Keratinocyte (primary cell): ENCODE measurements around the gene SCN8A. TPM values are rescaled to one million over a fixed set of nuclear protein-coding genes. Genes with fewer than 3 reads are reported as not detected.

ENCODE experiments used
- DNase-seq: peaks from one replicate; pipeline ENCODE4 v3.0.0-alpha.2; 2011; ENCODE audit warnings: low read depth, missing footprints, low spot score
- FAIRE-seq: peaks from 2 replicates; lab custom pipeline; 2011; peaks lifted over from hg19 to GRCh38; lab: Jason Lieb, UNC
- H2AFZ ChIP-seq: 2 replicates; pipeline ENCODE4 v1.6.0; 2012; ENCODE audit warnings: low read length, control low read depth, inconsistent platforms; ENCODE audit not compliant: control insufficient read depth
- H3K27ac ChIP-seq: 2 replicates; pipeline ENCODE4 v1.5.1; 2011; ENCODE audit warnings: low read length; ENCODE audit not compliant: control insufficient read depth, insufficient read depth
- H3K27me3 ChIP-seq: 3 replicates; pipeline ENCODE4 v1.6.0; 2011; ENCODE audit warnings: low read length; ENCODE audit not compliant: control insufficient read depth, insufficient read depth; ENCODE audit errors: extremely low read depth
- H3K36me3 ChIP-seq, 2 experiments: 2 replicates in 1 of 2; 3 replicates in 1 of 2; pipeline ENCODE4 v1.5.1; 2011; ENCODE audit warnings: low read length in 2 of 2, mild to moderate bottlenecking in 1 of 2; ENCODE audit not compliant: control insufficient read depth in 2 of 2, insufficient read depth in 2 of 2; ENCODE audit errors: extremely low read depth in 1 of 2
- H3K4me1 ChIP-seq: 3 replicates; pipeline ENCODE4 v1.5.1; 2011; ENCODE audit warnings: low read length; ENCODE audit not compliant: control insufficient read depth, insufficient read depth; ENCODE audit errors: extremely low read depth
- H3K4me2 ChIP-seq: 3 replicates; pipeline ENCODE4 v1.6.0; 2011; ENCODE audit warnings: low read depth, low read length; ENCODE audit not compliant: control insufficient read depth, insufficient read depth; ENCODE audit errors: extremely low read depth
- H3K4me3 ChIP-seq, 3 experiments: fragments of 200-600 bp in 1 of 3; sonication (generic) in 1 of 3; 2 replicates in 2 of 3; 3 replicates in 1 of 3; pipeline ENCODE4 v1.5.1; 2011 to 2016; ENCODE audit warnings: low read length in 3 of 3, mild to moderate bottlenecking in 3 of 3, control low read depth in 2 of 3, inconsistent platforms in 1 of 3, low read depth in 1 of 3, mixed read lengths in 1 of 3, mixed run types in 1 of 3, moderate library complexity in 1 of 3; ENCODE audit not compliant: control insufficient read depth in 2 of 3, insufficient read depth in 2 of 3; ENCODE audit errors: extremely low read depth in 1 of 3
- H3K79me2 ChIP-seq: 2 replicates; pipeline ENCODE4 v1.6.0; 2012; ENCODE audit warnings: low read length; ENCODE audit not compliant: control insufficient read depth, insufficient read depth
- H3K9ac ChIP-seq: 3 replicates; pipeline ENCODE4 v1.6.0; 2011; ENCODE audit warnings: low read length; ENCODE audit not compliant: control insufficient read depth, insufficient read depth; ENCODE audit errors: extremely low read depth
- H3K9me1 ChIP-seq: 3 replicates; pipeline ENCODE4 v1.6.0; 2011; ENCODE audit warnings: low read length; ENCODE audit not compliant: control insufficient read depth, insufficient read depth; ENCODE audit errors: extremely low read depth
- H3K9me3 ChIP-seq: 2 replicates; pipeline ENCODE4 v1.5.1; 2012; ENCODE audit warnings: low read depth, low read length; ENCODE audit not compliant: control insufficient read depth
- H4K20me1 ChIP-seq: 3 replicates; pipeline ENCODE4 v1.6.0; 2011; ENCODE audit warnings: low read length; ENCODE audit not compliant: control insufficient read depth, insufficient read depth; ENCODE audit errors: extremely low read depth
- CTCF ChIP-seq, 3 experiments: IDR thresholded peaks in 1 of 3; conservative IDR thresholded peaks in 1 of 3; optimal IDR thresholded peaks in 1 of 3; 2 replicates in 2 of 3; 3 replicates in 1 of 3; pipeline versions ENCODE3 to v1.5.1; 2011; ENCODE audit warnings: low read length in 3 of 3, mild to moderate bottlenecking in 3 of 3, moderate library complexity in 2 of 3, control low read depth in 1 of 3, inconsistent platforms in 1 of 3; ENCODE audit not compliant: insufficient read depth in 2 of 3; ENCODE audit errors: extremely low read depth in 1 of 3
- EZH2 ChIP-seq: IDR thresholded peaks from one replicate; pipeline ENCODE4 v1.6.1; 2012; ENCODE audit warnings: inconsistent platforms, mild to moderate bottlenecking, low read length, moderate library complexity
- dilution Hi-C: fragments of 300-500 bp; cut with MboI; formaldehyde crosslinking; loops from one replicate; pipeline ENCODE4 v1.7.0; 2020; ENCODE audit warnings: low sequenced_read_pairs; ENCODE audit not compliant: extremely low pct_ligation_motif_present
- polyA plus RNA-seq, 5 experiments: library from polyadenylated mRNA; depleted of rRNA in 3 of 5; stranded (reverse) in 3 of 5; stranded (forward) in 1 of 5; unstranded in 1 of 5; fragments of >200 nt; gene quantifications; 1 replicate in 1 of 5; 2 replicates in 3 of 5; 3 replicates in 1 of 5; pipeline versions ENCODE4 v1.2.1 to v1.2.3, GENCODE V29; 2011 to 2012; ENCODE audit warnings: missing spikeins in 2 of 5, low read depth in 1 of 5, low replicate concordance in 1 of 5

The SCN8A gene
- polyA plus RNA-seq, 1 donor (not counting 4 experiments of a cell fraction or from before 2014, with no cell fraction given), result 1.1 TPM

GRCh38 chr12:51851413-51852124, 260.5 kb downstream of the SCN8A start:
- Histone ChIP-seq H3K79me2 (no peaks in the 10 kb centered on the region), H3K9ac (no peak overlapping the region), H3K4me3 (no peak overlapping the region), H3K4me1 (no peaks in the 10 kb centered on the region), H3K4me2 (no peak overlapping the region), H3K9me1 (no peaks in the 10 kb centered on the region), H3K27ac (no peak overlapping the region), H2AFZ (no peak overlapping the region), H3K27me3 (peaks cover 58% of the 10 kb centered on the region), H3K36me3 (no peaks in the 10 kb centered on the region), H3K9me3 (no peaks in the 10 kb centered on the region), H4K20me1 (no peaks in the 10 kb centered on the region)
- TF ChIP-seq EZH2 (no peak), CTCF (optimal IDR thresholded peaks at IDR 0.05 in 1 of 3, IDR thresholded peaks at IDR 0.05 in 1 of 3, conservative IDR thresholded peaks at IDR 0.05 in 1 of 3; ENCODE audit: extremely low read depth in 1 of 3, insufficient read depth in 2 of 3, low read length in 3 of 3) (no peak)
- FAIRE-seq, result no peak
- DNase-seq, result no peak
- dilution Hi-C loops, result no loop called here

GRCh38 chr12:51852404-51853137, 261.5 kb downstream of the SCN8A start:
- FAIRE-seq, result no peak

More at GRCh38 chr12:51852404-51853137, 261.5 kb downstream of the SCN8A start:
- Histone ChIP-seq H3K27me3 (peaks cover 50% of the 10 kb centered on the region), H3K36me3 (no peaks in the 10 kb centered on the region), H3K9me3 (no peaks in the 10 kb centered on the region), H3K4me2 (no peak overlapping the region), H3K79me2 (no peaks in the 10 kb centered on the region), H2AFZ (no peak overlapping the region), H3K9ac (no peak overlapping the region), H3K4me3 (no peak overlapping the region), H4K20me1 (no peaks in the 10 kb centered on the region), H3K27ac (no peak overlapping the region), H3K4me1 (no peaks in the 10 kb centered on the region), H3K9me1 (no peaks in the 10 kb centered on the region)
- DNase-seq, result no peak
- TF ChIP-seq CTCF (optimal IDR thresholded peaks at IDR 0.05 in 1 of 3, IDR thresholded peaks at IDR 0.05 in 1 of 3, conservative IDR thresholded peaks at IDR 0.05 in 1 of 3; ENCODE audit: extremely low read depth in 1 of 3, insufficient read depth in 2 of 3, low read length in 3 of 3) (no peak), EZH2 (no peak)
- dilution Hi-C loops, result no loop called here
